Endothelial cell of umbilical vein (primary cell): ENCODE data around the gene TBX21. TPM values are rescaled to one million over a fixed set of nuclear protein-coding genes. Genes with fewer than 3 reads are reported as not detected.

ENCODE experiments used
- BruUV-seq: library from RNA; stranded (reverse); fragments of 400-500 nt; replicated peaks from 2 replicates; lab custom pipeline; 2021; lab: Mats Ljungman, UMichigan
- CTCF ChIA-PET: fragments of 300-600, 350-600 bp; sonication (Branson Sonifier 250); formaldehyde crosslinking; loops from one replicate; lab custom pipeline; 2021; ENCODE audit warnings: antibody characterized with exemption, inconsistent platforms; lab: Charles Lee
- POLR2A ChIA-PET: fragments of 300-600, 350-600 bp; sonication (Branson Sonifier 250); formaldehyde crosslinking; loops from one replicate; lab custom pipeline; 2021; ENCODE audit warnings: antibody characterized with exemption, inconsistent platforms; lab: Charles Lee
- DNase-seq: peaks from one replicate; pipeline ENCODE4 v3.0.0-alpha.2; 2011; ENCODE audit warnings: low read depth, low spot score
- FAIRE-seq: peaks from 2 replicates; lab custom pipeline; 2011; peaks lifted over from hg19 to GRCh38; lab: Jason Lieb, UNC
- H2AFZ ChIP-seq: 2 replicates; pipeline ENCODE4 v1.6.0; 2012; ENCODE audit warnings: low read depth, low read length, control low read depth, inconsistent platforms
- H3K27ac ChIP-seq: 2 replicates; pipeline ENCODE4 v1.5.1; 2011; ENCODE audit warnings: low read depth, mild to moderate bottlenecking, control low read depth, low read length, moderate library complexity; ENCODE audit not compliant: insufficient read depth
- H3K27me3 ChIP-seq, 2 experiments: 2 replicates each; pipeline versions ENCODE4 v1.6.0 to v1.6.1; 2011; ENCODE audit warnings: low read length in 2 of 2, mixed read lengths in 1 of 2; ENCODE audit not compliant: control insufficient read depth in 2 of 2, insufficient read depth in 2 of 2
- H3K36me3 ChIP-seq, 2 experiments: 2 replicates in 1 of 2; 3 replicates in 1 of 2; pipeline ENCODE4 v1.5.1; 2011; ENCODE audit warnings: low read length in 2 of 2, mild to moderate bottlenecking in 1 of 2, moderate library complexity in 1 of 2; ENCODE audit not compliant: control insufficient read depth in 2 of 2, insufficient read depth in 2 of 2; ENCODE audit errors: extremely low read depth in 1 of 2
- H3K4me1 ChIP-seq: 3 replicates; pipeline ENCODE4 v1.5.1; 2011; ENCODE audit warnings: mild to moderate bottlenecking, low read length; ENCODE audit not compliant: control insufficient read depth, insufficient read depth; ENCODE audit errors: extremely low read depth
- H3K4me2 ChIP-seq: 2 replicates; pipeline ENCODE4 v1.6.1; 2011; ENCODE audit warnings: low read length, control low read depth, mixed read lengths; ENCODE audit not compliant: insufficient read depth
- H3K4me3 ChIP-seq, 3 experiments: fragments of 200-600 bp in 1 of 3; sonication (generic), shearing (Covaris generic) in 1 of 3; replicated peaks in 1 of 3; 2 replicates each; pipeline ENCODE4 v1.5.1; 2011 to 2016; ENCODE audit warnings: control low read depth in 3 of 3, low read length in 3 of 3, mild to moderate bottlenecking in 2 of 3, inconsistent platforms in 1 of 3, low read depth in 1 of 3, moderate library complexity in 1 of 3; ENCODE audit not compliant: insufficient read depth in 1 of 3
- H3K79me2 ChIP-seq: 2 replicates; pipeline ENCODE4 v1.6.0; 2012; ENCODE audit warnings: low read length, inconsistent platforms; ENCODE audit not compliant: control insufficient read depth, insufficient read depth
- H3K9ac ChIP-seq: replicated peaks from 2 replicates; pipeline ENCODE3; 2011; ENCODE audit warnings: low read length, control low read depth; ENCODE audit not compliant: insufficient read depth; ENCODE audit errors: extremely low read depth
- H3K9me1 ChIP-seq: replicated peaks from 3 replicates; pipeline ENCODE4 v1.6.0; 2011; ENCODE audit warnings: mild to moderate bottlenecking, low read length; ENCODE audit not compliant: control insufficient read depth, insufficient read depth; ENCODE audit errors: extremely low read depth
- H3K9me3 ChIP-seq: replicated peaks from 2 replicates; pipeline ENCODE4 v1.5.1; 2012; ENCODE audit warnings: low read length, inconsistent platforms; ENCODE audit not compliant: control insufficient read depth, insufficient read depth
- H4K20me1 ChIP-seq: replicated peaks from 2 replicates; pipeline ENCODE3; 2011; ENCODE audit warnings: mild to moderate bottlenecking, low read length; ENCODE audit not compliant: control insufficient read depth, insufficient read depth; ENCODE audit errors: extremely low read depth
- EZH2 ChIP-seq: IDR thresholded peaks from 2 replicates; pipeline ENCODE4 v1.6.1; 2012; ENCODE audit warnings: borderline replicate concordance, low read depth, mild to moderate bottlenecking, moderate library complexity, low read length, inconsistent platforms; ENCODE audit not compliant: severe bottlenecking
- FOS ChIP-seq: IDR thresholded peaks from 2 replicates; pipeline ENCODE4 v1.6.1; 2011; ENCODE audit warnings: mild to moderate bottlenecking, low read length, moderate library complexity, borderline replicate concordance; ENCODE audit not compliant: insufficient read depth
- GATA2 ChIP-seq: IDR thresholded peaks from 2 replicates; pipeline ENCODE4 v1.7.0; 2011; ENCODE audit warnings: low read depth, mild to moderate bottlenecking, moderate library complexity, mixed read lengths, low read length; ENCODE audit not compliant: insufficient read length, insufficient read depth
- JUN ChIP-seq: IDR thresholded peaks from 2 replicates; pipeline ENCODE4 v1.6.1; 2011; ENCODE audit warnings: borderline replicate concordance, low read depth; ENCODE audit not compliant: insufficient read length, insufficient read depth
- MYC ChIP-seq: IDR thresholded peaks from one replicate; pipeline ENCODE4 v1.6.1; 2011; ENCODE audit warnings: mild to moderate bottlenecking, low read depth, low read length
- POLR2A ChIP-seq: IDR thresholded peaks from 2 replicates; pipeline ENCODE4 v1.6.1; 2012; ENCODE audit warnings: low read depth, mild to moderate bottlenecking, control low read depth, low read length
- POLR2AphosphoS5 ChIP-seq: IDR thresholded peaks from 2 replicates; pipeline ENCODE4 v1.6.1; 2012; ENCODE audit warnings: low read depth, mild to moderate bottlenecking, control low read depth, low read length, moderate library complexity; ENCODE audit not compliant: insufficient read depth
- dilution Hi-C: fragments of 300-500 bp; cut with MboI; formaldehyde crosslinking; loops from one replicate; pipeline ENCODE4 v1.15.0; 2019; ENCODE audit warnings: low sequenced_read_pairs; ENCODE audit not compliant: extremely low pct_ligation_motif_present
- intact Hi-C: fragments of 100-400 bp; cut with micrococcal nuclease; formaldehyde crosslinking; loops from one replicate; pipeline ENCODE4 v1.10.0; 2022
- polyA plus RNA-seq, 4 experiments: library from polyadenylated mRNA; depleted of rRNA in 3 of 4; stranded (reverse) in 3 of 4; unstranded in 1 of 4; fragments of >200 nt; gene quantifications; 2 replicates each; pipeline versions ENCODE4 v1.2.1 to v1.2.3, GENCODE V29; 2011 to 2012; ENCODE audit warnings: missing spikeins in 1 of 4
- total RNA-seq: library from RNA; stranded (reverse); gene quantifications from 2 replicates; pipeline ENCODE4 v1.2.3, GENCODE V29; 2021
- TF ChIP-seq, protein P1 (sequence below), 2 donors: IDR thresholded peaks; 1 replicate in 1 of 2; 2 replicates in 1 of 2; pipeline ENCODE4 v1.5.1; 2011; ENCODE audit warnings: low read length in 2 of 2, mild to moderate bottlenecking in 2 of 2, moderate library complexity in 2 of 2, control low read depth in 1 of 2, inconsistent platforms in 1 of 2, low read depth in 1 of 2; ENCODE audit not compliant: insufficient read depth in 1 of 2; ENCODE audit errors: extremely low read depth in 1 of 2
- TF ChIP-seq, protein P2 (sequence below): IDR thresholded peaks from 2 replicates; pipeline ENCODE4 v1.6.1; 2011; ENCODE audit not compliant: insufficient read depth, insufficient read length

TBX21 gene
- total and polyA plus RNA-seq, 2 donors (not counting 3 experiments of a cell fraction or from before 2014, with no cell fraction given) = not detected

DNA sequence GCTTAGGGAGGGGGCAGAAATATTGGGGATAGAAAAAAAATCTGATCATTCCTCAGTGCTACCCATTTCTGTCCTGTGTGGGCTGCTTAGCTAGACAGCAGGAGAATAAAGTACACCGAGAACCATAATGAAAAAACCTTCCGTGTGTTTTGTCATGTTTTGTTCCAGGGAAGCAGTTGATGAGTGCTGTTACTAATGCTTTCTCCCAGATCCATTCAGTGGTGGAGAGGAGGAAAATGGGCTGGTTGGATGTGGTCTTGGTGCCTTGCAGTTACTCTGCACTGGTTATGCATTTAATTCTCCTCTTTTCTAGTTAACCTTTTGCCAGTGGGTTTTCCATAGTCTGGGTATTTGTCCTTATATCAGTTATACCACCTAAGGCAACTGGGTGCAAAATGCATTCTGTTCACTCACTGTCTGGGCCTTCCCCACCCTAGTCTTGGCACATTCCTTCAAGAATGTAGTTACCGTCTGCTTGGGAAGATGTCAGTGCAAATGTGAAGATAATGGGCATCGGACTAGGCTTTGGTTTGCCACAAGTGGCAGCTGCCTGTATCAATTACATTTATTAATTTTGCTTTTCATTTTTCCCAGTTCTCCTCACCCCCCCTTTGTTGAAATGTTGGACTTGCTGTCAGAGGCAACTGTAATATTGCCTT, 48.4 kb upstream of the TBX21 start:
- Histone ChIP-seq H4K20me1 (peaks cover 5% of the 10 kb centered on the region), H3K9me1 (no peaks in the 10 kb centered on the region), H3K4me2 (no peak overlapping the region), H2AFZ (no peak overlapping the region), H3K79me2 (peaks cover 4% of the 10 kb centered on the region), H3K4me1 (peaks cover 27% of the 10 kb centered on the region), H3K27me3 (no peaks in the 10 kb centered on the region), H3K27ac (no peak overlapping the region), H3K4me3 (no peak overlapping the region), H3K9me3 (no peaks in the 10 kb centered on the region), H3K9ac (no peak overlapping the region), H3K36me3 (peaks cover 17 to 18% of the 10 kb centered on the region in 2 experiments)
- no TSS peak for BruUV-seq
- intact Hi-C loops (loop anchor here (5.0 kb wide), 1 partner anchor 32 kb away; no protein-coding TSS in a partner anchor), dilution Hi-C loops (no loop called here)
- ChIA-PET CTCF (no interaction called here), POLR2A (interaction anchor here (0.7 kb wide), 1 partner anchor 69 kb away, joined by 7 read pairs; no protein-coding TSS in a partner anchor)
- DNase-seq = no peak
- TF ChIP-seq, protein P1, sequence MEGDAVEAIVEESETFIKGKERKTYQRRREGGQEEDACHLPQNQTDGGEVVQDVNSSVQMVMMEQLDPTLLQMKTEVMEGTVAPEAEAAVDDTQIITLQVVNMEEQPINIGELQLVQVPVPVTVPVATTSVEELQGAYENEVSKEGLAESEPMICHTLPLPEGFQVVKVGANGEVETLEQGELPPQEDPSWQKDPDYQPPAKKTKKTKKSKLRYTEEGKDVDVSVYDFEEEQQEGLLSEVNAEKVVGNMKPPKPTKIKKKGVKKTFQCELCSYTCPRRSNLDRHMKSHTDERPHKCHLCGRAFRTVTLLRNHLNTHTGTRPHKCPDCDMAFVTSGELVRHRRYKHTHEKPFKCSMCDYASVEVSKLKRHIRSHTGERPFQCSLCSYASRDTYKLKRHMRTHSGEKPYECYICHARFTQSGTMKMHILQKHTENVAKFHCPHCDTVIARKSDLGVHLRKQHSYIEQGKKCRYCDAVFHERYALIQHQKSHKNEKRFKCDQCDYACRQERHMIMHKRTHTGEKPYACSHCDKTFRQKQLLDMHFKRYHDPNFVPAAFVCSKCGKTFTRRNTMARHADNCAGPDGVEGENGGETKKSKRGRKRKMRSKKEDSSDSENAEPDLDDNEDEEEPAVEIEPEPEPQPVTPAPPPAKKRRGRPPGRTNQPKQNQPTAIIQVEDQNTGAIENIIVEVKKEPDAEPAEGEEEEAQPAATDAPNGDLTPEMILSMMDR (IDR thresholded peaks at IDR 0.05; ENCODE audit: extremely low read depth in 1 of 2, insufficient read depth in 1 of 2, low read depth in 1 of 2, low read length in 2 of 2) = no peak
- TF ChIP-seq POLR2A (peak; percentile 62), JUN (no peak), FOS (no peak), GATA2 (no peak), POLR2AphosphoS5 (peak; percentile 26), EZH2 (no peak), MYC (no peak)
- TF ChIP-seq, protein P2, sequence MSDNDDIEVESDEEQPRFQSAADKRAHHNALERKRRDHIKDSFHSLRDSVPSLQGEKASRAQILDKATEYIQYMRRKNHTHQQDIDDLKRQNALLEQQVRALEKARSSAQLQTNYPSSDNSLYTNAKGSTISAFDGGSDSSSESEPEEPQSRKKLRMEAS = no peak
- FAIRE-seq = no peak
